Occipital lobe (tissue), 2 donors: ENCODE results near the gene PRH1. TPM values are rescaled to one million over a fixed set of nuclear protein-coding genes. Genes with fewer than 3 reads are reported as not detected.

Experiments used
- DNase-seq: peaks from one replicate; lab custom pipeline; 2025; lab: John Stamatoyannopoulos, UW
- total RNA-seq: library from RNA; depleted of rRNA; stranded (reverse); fragments of >200 nt; gene quantifications from one replicate; pipeline ENCODE4 v1.2.3, GENCODE V29; 2014

Gene PRH1
- 95.9 TPM for total RNA-seq

DNA sequence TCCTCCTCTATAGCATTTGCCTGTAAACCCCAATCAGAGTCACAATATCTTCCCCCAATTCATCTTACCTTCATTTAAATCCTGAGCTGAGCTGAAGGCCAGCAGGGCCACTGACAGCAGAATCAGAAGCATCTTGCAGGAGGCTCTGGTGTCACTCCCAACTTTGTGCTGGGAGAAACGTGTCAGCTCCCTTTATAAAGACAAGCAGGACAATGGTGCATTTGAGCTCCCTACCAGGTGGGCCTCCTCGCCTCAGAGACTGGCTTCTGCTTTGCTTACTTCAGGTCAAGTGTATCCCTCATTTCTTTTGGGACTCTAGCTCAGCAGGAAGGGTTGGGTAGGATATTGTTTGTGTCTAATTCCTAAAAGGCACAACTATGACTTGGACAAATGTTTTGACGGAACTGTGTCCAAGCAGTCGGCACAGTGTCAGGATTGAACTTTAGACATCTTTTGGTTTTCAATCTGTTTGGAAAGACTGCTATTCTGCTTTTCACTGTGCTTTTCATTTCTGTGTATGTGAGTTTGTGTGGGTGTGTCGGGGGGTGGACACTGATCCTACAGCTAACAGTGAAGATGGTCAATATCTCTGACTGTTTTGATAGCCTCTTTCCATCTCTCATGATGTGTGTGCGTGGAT, at the start of gene PRH1:
TSS of gene PRH1 (minus strand) at position 170 of the 640 bp plus-strand sequence. CDS start at position 132, 38 bp downstream.
- DNase-seq: no peak

DNA sequence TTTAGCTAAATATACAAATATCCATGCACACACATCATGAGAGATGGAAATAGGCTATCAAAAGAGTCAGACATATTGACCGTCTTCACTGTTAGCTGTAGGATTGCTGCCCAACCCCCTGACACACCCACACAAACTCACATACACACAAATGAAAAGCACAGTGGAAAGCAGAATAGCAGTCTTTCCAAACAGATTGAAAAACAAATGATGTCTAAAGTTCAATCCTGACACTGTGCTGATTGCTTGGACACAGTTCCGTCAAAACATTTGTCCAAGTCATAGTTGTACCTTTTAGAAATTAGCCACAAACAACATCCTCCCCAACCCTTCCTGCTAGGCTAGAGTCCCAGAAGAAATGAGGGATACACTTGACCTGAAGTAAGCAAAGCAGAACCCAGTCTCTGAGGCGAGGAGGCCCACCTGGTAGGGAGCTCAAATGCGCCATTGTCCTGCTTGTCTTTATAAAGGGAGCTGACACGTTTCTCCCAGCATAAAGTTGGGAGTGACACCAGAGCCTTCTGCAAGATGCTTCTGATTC, 44.8 kb upstream of the PRH1 start, which contains the start of gene PRH2:
TSS of gene PRH2 (plus strand) at position 491 of the 541 bp plus-strand sequence. CDS start at position 529, 38 bp downstream.
- DNase-seq: no peak

DNA sequence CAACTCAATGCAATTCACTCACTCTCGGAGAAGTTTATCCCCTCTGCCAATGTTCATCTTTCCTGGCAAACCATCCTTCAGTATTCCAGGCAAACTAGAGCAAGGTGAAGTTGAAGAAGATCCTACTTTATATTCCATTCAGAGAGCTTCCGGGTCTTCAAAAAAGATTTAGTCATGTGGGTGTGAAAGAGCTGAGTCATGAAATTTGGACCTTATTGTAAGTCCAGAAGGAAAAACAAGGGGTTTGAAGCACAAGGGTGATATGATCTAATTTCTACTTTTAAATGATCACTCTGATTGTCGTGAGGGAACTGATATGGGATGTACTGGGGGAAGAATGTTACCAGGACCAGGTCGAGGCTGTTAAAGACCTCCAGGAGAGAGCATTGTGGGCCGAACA, 42.2 kb upstream of the PRH1 start:
- no peak for DNase-seq

DNA sequence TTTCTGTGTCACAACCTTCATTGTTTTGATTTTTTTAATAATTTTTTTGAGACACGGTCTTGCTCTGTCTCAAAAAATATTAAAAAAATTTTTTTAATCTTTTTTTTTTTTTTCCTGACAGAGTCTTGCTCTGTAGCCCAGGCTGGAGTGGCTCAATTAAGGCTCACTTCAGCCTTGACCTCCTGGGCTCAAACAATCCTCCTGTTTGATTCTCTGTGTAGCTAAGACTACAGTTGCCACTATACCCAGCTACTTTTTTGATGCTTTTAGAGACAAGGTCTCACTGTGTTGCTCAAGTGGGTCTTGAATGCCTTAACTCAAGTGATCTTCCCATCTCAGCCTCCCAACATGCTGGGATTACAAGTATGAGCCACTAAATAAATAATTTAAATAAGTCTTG, 35.8 kb upstream of the PRH1 start:
- DNase-seq: no peak

DNA sequence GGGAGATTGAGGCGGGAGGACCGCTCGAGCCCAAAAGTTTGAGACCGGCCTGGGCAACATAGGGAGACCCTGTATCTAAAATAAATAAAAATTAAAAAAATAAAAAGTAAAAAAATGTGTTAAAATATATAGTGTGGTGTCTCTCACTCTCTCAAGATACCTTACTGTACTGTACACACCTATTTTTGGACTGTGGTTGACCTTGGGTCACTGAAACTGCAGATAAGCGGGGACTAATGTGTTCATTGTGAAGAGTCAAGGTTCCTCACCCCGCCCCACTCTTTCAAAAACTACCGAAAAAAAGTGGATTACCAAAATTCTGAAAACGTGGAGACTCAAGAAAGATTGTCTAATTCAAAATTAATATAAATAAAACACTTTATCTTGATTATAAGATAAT, 26.3 kb upstream of the PRH1 start:
- DNase-seq: no peak

DNA sequence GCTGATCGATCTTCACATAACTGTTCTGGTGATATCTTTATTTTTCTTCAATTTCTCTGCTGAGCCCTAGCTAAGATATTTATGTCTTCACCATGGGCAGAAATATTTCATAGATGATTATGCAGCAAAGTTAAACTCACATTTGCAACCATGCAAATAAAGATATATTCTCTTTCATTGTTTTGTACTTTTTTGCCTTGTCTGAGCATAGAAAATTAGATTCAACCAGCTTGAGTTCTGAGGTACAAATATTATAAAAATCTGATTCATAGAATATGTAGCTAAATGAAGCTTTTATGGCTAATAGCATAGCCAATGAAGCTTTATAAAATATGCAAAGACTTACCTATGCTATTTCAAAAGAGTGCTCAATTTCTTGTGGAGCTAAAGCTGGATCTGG, 25.4 kb upstream of the PRH1 start, which contains the start of gene TAS2R13:
TSS of gene TAS2R13 (minus strand) at position 101 of the 400 bp plus-strand sequence. CDS start 264 bp downstream, outside the sequence.
- DNase-seq: no peak

DNA sequence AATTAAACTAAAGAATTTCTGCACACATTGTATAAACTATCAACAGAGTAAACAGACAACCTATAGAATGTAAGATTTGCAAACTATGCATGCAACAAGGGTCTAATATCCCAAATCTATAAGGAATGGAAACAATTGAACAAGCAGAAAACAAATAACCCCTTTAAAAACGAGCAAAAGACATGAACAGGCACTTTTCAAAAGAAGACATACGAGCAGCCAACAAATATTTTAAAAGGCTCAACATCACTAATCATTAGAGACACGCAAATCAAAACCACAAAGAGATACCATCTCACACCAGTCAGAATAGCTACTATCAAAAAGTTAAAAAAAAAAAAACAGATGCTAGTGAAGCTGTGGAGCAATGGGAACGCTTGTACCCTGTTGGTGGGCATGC, 20.6 kb upstream of the PRH1 start:
- no peak for DNase-seq

DNA sequence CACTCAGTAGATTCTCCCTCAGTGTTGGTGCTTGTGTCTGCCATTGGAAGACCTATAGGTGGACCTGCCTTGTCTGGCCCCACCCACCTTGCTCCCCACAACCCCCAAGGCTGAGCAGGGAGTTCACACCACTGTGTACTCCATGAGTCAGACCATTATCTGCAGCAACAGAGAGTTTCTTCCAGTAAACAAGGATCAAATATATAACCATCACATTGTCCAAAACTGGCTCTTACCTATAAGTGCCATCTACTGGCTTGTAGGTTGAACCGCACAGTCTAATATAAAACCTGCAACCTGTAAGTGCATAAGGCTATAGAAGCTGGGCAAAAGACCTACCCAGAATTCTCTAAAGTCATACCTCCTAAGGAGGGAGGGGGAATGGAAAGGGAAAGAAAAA, 17.4 kb upstream of the PRH1 start:
- no peak for DNase-seq

DNA sequence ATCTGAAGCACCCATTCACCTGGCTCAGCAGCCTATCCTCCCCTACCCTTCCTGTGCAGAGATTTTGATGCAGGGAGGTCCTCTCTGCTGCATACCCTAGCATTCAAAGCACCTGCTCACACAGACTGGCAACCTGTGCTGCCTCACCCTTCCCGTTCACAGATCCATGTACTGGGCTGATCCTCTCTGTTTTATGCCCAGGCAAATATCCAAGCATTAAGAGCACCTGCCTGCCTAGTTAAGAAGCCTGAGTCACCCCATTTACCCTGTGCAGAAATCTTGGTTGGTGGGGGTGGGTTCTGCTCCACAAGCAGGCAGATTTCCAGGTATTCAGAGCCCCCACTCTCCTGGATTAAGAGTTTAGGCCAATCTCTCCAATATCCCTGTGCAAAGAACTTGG, 16.9 kb upstream of the PRH1 start:
- no peak for DNase-seq

DNA sequence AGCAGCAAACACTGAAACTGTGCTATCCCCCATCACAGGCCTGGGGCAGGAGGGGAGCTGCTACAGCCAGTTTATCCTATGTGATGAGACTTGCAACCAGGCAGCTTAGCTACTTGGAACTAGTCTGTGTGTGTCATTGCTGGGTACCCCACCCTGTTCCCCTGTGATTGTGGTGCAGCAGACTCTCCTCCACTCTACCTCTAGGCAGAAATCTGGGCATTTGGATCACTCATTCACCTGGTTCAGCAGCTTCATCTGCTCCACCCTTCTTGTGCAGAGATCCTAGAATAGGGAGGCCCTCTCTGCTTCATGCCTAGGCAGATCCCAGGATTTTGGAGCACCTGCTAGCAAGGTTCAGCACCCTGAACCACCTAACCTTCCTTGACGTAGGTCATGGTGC, 16.5 kb upstream of the PRH1 start:
- no peak for DNase-seq

DNA sequence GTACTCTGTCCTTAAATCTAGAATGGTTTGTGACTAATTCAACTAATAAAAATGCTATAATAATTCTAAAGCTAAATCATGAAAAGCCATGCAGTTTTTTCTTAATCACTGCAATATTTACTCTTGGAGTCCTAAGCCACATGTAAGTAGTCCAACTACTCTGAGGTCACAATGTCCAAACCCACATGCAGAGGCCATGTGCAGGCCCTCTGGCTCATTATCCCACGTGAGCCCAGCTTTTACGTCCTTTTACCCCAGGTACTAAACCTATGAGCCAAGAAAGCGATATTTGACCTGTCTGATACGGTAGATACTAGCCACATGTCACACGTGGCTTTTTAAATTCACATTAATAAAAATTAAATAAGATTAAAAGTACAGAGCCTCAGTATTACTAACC, 12.8 kb upstream of the PRH1 start:
- no peak for DNase-seq

DNA sequence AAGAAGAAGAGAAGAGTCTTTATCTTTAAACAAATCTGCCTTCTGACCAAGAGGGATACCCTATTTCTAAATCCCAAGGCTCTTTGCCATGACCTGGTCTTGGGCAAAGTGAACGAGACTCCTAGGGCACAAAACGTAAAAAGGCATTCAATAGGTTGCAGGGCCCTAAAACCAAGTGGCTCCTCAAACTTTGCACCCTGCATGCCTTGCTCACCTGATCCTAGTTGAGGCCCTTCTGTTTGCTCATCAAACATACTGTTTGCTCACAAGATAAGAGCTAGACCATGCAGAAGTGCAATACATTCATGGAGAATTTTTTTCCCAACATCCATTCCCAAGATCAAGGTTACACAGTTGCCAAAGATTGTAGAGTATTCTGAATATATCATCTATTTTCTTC, 7.9 kb upstream of the PRH1 start:
- no peak for DNase-seq

DNA sequence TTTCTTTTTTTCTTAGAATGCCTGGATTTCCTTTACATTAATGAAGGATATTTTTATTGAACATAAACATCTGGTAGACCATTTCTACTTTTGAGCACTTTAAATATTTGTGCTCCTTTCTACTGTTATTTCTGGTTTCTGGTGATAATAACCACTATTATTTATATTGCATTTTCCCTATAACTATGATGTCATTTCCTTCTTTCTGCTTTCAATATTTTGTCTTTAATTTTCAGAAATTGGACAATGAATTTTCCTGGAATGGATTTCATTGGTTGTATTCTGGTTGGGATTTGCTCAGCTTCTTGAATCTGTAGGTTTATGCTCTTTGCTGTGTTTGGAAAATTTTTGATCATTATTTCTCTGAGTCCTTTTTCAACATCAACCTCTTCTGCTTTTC, 5.2 kb upstream of the PRH1 start:
- no peak for DNase-seq

DNA sequence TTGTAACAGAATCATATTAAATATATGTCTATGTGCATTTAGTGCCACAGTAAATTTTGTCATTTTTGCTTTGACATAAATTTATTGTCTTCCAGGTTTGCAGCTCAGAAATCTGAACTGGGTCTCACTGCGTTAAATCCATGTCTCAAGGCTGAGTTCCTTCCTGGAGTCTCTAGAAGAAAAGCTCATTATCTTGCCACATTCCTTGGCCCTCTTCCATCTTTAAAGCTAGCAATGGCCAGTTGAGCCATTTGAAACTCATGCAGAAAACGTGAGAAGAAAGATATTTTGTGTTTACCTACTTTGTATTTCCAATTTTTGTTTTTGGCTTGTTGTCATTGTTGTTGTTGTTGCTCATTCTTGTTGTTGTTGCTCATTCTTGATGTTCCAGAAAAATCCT, 10.7 kb downstream of the PRH1 start:
- DNase-seq: no peak

DNA sequence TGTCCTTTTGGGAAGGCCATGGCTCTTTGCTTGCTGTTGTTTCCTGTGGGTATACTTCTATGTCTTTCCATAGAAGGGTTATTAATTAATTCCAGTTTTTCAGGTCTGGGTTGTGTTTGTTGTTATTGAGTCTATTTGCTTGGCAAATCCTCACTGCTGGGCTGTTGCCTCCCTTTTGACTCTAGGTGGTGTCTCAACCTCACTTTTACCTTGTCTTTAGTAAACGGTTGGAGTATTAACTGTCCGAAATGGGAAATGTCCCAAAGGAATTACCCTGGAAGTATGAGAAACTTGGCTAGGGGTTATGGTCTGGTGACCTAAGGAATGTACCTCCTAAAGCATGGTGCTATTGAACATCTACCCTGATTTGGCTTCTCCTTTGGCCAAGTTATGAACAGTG, 16.7 kb downstream of the PRH1 start:
- no peak for DNase-seq

DNA sequence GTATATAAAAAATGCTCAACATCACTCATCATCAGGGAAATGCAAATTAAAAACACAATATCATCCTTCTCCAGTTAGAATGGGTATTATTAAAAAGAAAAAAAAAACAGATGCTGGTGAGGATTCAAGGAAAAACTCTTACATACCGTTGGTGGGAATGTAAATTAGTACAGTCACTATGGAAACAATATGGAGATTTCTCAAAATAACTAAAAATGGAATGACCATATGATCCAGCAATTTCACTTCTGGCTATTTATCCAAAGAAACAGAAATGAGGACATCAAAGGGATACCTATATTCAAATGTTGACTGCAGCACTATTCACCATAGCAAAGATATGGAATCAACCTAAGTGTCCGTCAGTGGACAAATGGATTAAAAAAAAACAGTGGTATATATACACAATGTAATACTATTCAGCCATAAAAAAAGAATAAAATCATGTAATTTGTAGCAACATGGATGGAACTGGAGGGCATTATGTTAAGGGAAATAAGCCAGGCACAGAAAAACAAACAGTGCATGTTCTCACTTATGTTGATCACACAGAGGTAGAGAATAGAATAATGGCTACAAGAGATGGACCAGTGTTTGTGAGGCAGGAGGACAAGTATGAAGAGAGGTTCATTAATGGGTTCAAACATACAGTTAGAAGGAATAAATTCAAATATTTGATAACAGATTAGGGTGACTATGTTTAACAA, 20.4 kb downstream of the PRH1 start:
- no peak for DNase-seq

DNA sequence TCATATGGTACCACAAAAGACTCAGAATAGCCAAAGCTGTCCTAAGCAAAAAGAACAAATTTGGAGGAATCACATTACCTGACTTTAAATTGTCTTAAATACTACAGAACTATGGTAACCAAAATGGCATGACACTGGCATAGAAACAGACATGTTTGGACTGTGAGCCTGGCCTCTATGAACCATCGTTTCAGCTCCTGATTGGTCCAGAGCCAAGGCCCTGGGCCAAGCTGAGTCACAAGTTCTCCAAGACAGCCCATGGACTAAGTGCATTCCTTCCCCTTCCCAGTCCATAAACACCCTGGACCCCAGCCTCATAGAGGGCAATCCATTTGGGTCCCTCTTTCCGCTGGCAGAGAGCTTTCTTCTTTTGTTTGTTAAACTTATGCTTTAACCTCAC, 22.7 kb downstream of the PRH1 start:
- no peak for DNase-seq

DNA sequence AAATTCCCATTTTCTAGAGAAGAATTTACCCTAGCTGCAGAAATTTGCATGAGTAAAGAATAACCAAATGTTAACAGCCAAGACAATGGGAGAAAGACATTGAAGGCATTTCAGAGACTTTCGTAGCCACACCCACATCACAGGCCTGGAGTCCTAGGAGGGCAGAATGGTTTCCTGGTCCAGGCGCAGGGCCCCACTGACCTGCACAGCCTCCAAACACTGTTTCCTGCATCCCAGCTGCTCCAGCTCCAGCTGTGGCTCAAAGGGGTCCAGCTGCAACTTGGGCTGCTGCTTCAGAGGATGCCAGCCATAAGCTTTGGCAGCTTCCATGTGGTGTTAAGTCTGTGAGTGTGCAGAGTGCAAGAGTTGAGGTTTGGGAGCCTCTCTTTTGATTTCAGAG, 28.2 kb downstream of the PRH1 start:
- no peak for DNase-seq

DNA sequence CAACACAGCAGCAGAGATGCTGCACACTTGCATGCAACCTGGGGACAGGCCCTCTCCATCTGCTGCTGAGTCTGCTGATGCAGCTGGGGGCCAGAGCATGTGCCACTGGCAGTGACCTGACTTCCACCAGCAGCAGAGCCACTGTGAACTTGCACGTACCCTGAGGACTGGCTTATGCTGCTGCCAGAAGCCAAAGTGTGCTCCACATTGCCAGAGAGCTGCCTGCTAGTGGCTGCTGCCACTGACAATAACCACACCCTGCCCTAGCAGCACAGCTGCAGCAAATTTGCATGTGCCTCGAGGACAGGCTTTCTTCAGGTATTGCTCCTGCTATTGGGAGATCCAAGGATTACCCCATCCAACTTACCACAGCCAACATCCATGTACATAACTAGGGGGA, 30.3 kb downstream of the PRH1 start:
- no peak for DNase-seq

DNA sequence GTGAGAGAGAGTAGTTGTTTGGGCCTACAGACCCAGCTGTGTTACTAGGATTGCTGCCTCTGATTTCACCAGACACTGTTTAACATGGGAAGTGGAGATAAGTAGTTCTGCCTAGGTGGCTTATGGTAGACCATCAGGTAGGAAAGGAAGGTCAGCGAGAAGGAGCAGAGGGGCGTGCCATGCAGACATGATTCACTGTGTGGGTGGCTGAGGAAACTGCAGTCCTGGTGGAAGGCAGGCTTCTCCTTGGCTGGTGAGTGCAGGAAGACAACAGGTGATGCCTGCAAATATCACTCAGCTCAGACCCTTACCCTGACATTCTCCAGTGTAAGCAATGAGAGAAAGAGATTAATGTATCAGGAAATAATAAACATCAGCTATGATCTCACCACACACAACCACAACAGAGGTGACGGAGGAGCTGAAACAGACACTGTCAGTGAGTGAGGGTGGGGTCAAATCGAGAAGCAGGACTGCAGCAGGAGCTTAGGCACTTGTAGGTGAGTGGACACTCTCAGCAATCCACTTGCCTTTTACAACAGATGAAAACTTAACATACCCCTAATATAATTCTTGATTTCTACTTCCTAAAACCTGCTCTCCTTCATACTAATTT, 32.7 kb downstream of the PRH1 start:
- no peak for DNase-seq

DNA sequence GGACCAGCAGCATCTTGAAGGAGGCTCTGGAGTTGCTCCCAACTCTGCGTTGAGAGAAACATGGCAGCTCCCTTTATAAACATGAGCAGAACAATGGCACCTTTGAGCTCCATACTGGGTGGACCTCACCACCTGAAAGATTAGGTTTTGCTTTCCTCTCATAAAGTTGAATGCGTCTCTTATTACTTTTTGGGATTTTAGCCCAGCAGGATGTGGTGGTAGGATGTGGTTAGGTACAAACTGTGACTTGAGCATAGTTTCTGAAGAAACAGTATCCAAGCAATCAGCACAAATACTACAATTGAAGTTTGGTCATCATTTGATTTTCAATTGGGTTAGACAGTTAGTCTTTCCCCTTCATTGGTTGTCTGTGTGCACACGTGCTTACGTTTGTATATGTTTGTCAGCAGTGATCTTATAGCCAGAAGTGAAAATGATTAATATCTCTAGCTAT, 34.6 kb downstream of the PRH1 start, which contains the start of gene PRR4:
TSS of gene PRR4 (minus strand) at position 51 of the 454 bp plus-strand sequence. CDS start at position 13, 38 bp downstream.
- no peak for DNase-seq

DNA sequence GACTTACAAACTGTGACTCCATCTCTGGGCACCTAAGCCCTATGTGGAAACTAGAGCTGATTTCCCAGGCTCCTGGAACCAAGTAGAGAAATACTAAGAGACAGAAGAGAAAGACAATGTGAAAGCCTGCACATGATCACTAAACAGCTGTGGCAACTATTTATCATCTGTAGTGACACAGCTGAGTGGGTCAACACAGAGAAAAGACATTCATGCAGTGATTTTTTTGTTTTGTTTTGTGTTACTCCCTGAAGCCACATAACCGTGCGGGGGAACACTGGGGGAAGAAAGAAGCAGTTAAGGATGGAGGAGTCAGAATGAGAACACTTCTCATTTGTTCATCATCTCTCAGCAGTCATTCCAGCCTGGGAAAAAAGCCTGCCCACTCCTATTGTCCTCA, 36.3 kb downstream of the PRH1 start:
- DNase-seq: no peak
